ENCODE measurements around the gene ZNF322.
A peak's percentile ranks its signal among the peaks of the same experiment; 100 is the strongest.

The ZNF322 gene

DNA sequence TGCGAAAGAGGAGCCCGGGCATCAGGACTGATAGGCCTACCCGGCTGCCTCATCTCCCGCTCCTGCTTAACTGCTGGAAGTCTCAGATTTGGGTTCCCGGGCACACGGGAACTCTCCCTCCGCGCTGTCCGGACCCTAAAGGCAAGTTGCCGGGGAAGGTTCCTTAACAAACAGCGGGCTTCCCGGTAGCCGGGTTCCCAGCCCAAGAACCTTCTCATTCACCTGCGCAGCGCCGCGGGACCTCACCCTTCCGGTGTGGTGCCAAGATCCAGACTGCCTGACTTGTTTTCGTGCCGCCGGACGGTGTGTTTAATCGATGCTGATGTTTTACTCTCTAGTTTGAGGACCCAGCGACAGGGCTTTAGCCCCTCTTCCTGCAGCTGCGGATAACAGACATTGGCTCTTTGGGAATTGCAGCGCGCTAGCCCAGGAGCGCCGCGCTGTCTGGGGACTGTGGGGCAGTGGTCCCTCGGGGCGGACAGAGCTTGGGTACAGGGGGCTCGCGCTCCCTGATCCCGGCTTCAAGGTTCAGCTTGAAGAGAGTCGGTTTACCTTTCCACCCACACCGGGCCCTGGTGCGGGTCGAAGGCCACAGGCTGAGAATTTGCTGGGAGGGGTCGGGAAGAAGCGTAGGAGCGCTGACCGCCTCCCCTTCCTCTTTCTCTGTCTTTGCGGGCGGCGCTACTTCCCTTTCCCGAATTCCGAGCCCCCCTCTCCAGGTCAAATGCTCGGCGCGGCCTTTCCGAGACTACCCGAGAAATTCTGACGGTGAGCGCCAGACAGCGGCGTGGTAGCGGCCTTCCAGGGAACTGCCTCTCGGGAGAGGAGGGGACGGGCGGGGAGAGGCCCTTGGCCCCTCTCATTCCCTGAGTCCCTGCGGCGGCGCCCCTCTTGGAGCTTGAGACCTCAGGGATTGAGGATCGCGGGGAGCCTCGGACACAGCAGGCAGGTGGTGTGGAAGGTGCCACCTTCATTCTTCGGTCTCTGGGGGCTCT lies 45.6 kb downstream of the ZNF322 start:
- DNase-seq (ENCODE audit: low spot score) = no peak

DNA sequence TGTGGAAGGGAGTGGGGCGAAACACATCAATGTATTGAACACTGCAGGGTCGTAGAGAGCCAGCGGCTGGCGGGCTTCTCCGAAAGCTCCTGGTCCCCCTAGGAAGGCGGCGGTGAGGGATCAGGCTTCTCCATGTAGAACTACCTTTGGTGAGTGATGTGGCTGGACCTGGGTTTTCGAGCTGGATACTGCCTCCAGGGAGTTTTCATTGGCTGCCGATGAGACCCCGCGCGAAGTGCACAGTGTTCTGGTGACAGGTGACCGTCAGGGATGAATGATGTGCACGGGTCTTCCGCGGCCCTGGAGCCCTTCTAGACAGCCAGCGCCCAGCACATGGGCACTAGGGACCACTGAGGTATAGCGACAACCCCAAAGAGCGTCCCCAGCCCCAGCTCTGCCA lies 46.3 kb downstream of the ZNF322 start:
- no peak for DNase-seq (ENCODE audit: low spot score)

DNA sequence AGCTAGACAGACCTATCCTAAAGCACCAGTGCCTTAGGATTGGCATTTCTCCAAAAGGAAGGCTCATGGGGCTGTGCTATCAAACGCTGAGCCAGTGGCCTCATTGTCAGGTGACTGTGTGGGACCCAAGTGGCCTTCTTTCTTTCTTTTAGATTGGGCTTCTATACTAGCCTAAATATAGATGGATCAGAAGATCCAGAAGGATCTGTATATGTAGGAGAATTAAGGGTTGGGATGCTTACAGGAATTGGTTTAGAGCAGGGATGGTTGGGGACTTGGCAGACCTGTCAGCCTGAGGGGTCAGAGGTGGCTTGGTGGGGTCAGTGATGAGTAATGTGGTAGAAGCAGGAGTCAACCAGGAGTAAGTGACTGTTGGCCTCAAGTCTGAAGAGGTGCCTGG lies 47.9 kb downstream of the ZNF322 start:
- DNase-seq (ENCODE audit: low spot score) = no peak

GRCh38 chr6:26609463-26609862 lies 50.1 kb downstream of the ZNF322 start:
- no peak for DNase-seq (ENCODE audit: low spot score)

- peak; percentile 48 for DNase-seq (ENCODE audit: low spot score)
Observed at GRCh38 chr6:26607434-26608230, 51.9 kb downstream of the ZNF322 start.

DNA sequence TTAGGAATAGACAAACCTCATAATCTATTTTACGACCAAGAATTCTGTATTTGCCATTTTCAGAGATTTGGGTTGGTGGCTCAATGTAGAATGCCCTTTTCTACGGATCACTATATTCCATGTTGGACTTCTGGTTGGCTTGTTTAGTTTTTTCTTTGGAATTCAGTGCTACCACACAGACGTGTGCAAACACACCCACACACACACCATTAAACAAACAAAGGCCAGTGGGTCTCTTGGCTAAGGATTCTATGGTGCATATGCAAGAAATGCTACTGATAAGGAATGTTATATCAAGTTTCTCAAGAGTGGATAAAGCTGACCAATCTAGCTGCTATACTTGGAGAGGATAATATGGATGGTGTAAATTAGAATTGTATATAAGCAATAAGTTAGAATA lies 54.7 kb downstream of the ZNF322 start:
- DNase-seq (ENCODE audit: low spot score) = no peak

DNA sequence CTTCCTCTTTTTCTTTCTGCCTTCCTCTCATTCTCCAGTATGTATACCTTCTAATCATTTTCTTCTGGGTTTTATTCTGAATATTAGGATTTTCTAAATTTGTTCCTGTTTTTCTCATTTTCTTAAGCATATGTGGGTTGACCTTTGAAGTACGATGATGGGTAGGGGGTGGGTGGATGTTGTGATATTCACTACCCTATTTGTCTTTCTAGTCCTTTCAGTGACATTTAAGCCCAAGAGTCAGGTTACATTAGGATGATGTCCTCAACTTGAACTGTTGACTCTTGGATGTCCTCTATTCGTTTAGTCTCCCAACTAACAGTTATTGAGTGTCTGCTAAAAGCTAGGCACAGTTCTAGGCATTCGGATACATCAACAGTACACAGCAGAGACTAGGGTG lies 55.5 kb downstream of the ZNF322 start:
- no peak for DNase-seq (ENCODE audit: low spot score)

DNA sequence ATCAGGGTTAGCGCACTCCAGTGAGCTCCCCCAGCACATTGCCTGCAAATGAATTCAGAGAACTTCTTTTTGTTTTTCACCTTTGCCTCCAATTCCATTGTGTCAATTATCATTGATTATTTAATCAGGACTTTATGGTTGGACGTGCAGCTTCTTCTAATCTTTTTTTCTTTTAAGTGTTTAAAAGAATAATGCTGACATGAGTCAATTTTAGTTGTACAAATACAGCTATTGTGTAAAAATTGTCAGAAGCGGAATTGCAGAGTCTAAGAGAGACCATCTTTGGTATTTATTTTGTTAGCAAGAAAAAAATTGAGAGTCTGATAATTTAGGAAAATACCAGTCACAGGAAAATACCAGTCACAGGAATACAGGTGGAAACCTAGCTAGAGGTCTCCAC lies 57.3 kb downstream of the ZNF322 start:
- no peak for DNase-seq (ENCODE audit: low spot score)

DNA sequence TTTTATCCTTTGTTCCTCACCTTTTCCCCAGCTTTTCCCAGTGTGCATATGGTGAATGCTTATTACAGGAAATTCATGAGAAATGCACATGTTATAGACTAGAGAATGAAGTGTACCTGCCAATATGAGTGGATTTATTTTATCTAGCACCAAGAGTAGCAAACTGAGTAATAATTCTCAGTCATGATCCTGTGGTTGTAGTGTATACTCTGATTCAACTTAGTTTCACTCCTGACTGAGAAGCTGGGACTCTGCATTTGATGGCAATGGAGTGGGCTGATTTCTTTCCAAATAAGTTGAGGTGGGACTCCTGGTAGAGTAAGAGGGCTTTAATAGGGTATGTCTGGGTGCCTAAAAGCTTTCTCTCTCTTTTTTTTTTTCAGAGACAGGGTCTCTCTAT lies 58.8 kb downstream of the ZNF322 start:
- no peak for DNase-seq (ENCODE audit: low spot score)

DNA sequence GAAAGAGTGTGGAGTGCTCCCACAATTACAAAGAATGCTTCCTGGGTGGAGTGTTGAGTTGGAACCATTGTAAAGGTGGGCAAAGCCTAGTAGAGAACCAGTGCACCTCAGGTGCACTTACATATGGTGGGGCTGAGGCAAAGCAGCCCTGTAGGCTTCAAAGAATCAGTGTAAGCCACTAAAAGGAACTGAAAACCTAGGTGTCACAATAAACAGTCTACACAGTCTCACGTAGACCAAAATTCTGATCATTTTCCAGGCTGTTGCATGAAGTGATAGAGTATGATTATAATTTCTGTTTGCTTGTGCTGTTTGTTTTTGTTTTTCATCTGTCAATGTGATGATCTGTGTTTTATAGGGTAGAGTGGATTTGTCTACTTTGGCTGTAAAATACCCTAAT lies 60.0 kb downstream of the ZNF322 start:
- no peak for DNase-seq (ENCODE audit: low spot score)

DNA sequence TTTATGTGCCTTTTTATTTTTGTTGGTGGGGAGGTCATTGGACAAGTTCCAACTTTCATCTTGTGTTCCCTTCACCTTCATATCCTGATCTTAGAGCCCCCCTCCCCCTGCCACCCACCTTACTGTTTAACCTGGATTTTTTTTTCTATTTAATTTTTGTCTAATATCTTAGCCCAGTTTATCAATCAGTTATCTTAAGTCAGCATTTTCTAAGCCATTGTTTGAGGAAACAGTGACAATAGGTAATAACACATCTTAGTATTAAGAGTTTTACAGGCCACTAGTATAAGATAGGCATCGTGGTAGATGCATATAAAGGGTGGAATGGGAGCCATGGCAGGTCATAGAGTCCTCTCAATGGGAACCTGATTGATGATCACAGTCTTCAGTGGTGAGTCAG lies 60.4 kb downstream of the ZNF322 start:
- DNase-seq (ENCODE audit: low spot score) = no peak

- DNase-seq (ENCODE audit: low spot score) = no peak
Observed at GRCh38 chr6:26598267-26598666, 61.3 kb downstream of the ZNF322 start.

DNA sequence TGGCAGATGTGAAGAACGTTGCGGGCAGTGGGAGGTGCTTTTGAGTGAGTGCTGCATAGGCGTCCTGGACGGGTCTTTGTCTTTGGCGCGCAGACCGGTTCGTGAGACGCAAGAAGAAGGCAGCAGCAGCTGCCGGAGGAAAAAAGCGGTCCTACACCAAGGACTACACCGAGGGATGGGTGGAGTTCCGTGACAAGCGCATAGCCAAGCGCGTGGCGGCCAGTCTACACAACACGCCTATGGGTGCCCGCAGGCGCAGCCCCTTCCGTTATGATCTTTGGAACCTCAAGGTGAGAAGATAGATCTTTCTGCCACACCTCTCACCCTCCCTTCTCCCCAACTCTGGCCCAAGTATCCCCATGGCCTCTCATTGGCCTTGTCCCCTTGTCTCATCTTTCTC lies 61.7 kb downstream of the ZNF322 start:
- DNase-seq (ENCODE audit: low spot score) = no peak

GRCh38 chr6:26597389-26597766 lies 62.2 kb downstream of the ZNF322 start:
- no peak for DNase-seq (ENCODE audit: low spot score)

- DNase-seq (ENCODE audit: low spot score) = peak; percentile 98
Observed at GRCh38 chr6:26596579-26597388, 62.8 kb downstream of the ZNF322 start, which contains the start of gene ABT1. ABT1 (plus strand) TSS chr6:26596953; CDS start chr6:26596983, 30 bp downstream.

GRCh38 chr6:26595669-26596269 lies 63.8 kb downstream of the ZNF322 start:
- peak; percentile 91 for DNase-seq (ENCODE audit: low spot score)

- peak; percentile 25 for DNase-seq (ENCODE audit: low spot score)
Observed at GRCh38 chr6:26594730-26595632, 64.6 kb downstream of the ZNF322 start.

DNA sequence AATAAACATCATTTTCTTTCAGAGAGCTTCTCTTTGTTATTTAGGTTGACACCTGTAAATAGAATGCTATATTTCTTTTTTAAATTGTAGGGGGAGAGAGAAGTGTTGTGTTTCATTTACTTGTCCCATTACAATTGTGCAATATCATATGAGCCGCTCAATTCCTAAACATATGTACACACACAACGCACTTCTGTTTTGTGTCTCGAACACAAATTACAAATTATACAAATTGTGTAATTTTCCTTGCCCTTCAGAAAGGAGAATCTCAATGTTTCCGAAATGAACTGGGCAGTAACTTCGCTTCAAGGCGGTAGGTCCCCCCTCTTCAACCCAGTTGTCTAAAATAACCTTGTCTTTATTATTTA lies 65.4 kb downstream of the ZNF322 start:
- DNase-seq (ENCODE audit: low spot score) = no peak

GRCh38 chr6:26593278-26594130 lies 66.0 kb downstream of the ZNF322 start:
- no peak for DNase-seq (ENCODE audit: low spot score)

DNA sequence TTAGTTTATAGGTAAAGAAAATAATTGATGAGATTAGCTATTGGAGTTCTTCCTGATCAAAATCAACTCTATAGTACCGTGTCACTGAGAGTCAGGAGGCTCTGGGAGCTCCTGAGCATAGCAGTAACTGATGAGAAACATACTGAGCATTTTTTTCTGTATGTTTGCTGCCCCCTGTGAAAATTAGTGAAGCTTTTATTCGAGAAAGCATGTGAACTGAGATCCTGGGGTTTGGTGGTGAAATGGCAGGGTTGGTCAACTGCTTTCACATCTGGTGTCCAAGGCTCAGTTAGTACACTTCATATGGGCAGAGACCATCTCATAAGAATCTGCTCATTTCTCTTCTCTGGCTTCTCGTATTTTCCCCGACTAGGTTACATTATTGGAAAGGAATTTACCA lies 66.9 kb downstream of the ZNF322 start:
- DNase-seq (ENCODE audit: low spot score) = no peak

Data from hematopoietic multipotent progenitor cell treated with erythropoietin and hydrocortisone succinate and interleukin-3 and kit ligand, for 17 days (in vitro differentiated cells).